WTC11 (cell line): ENCODE data around the gene CTAGE9.

Experiments
- ATF3 ChIP-seq: sonication (generic); formaldehyde crosslinking; conservative IDR thresholded peaks from 2 replicates; pipeline ENCODE4 v1.8.1; 2022; ENCODE audit warnings: mild to moderate bottlenecking, missing genetic modification reagents
- CTCF ChIP-seq: fragments of 200-600 bp; IDR thresholded peaks from 2 replicates; pipeline ENCODE4 v1.8.0; 2022; ENCODE audit warnings: antibody characterized with exemption

- TF ChIP-seq ATF3 (CRISPR knock-in tag) (no peak), CTCF (peak; percentile 62)
Observed at GRCh38 chr6:131694832-131695426, 15.9 kb downstream of the CTAGE9 start.
